GM23248 (cell line): ENCODE measurements around the gene ELOF1. TPM values are rescaled to one million over a fixed set of nuclear protein-coding genes. Genes with fewer than 3 reads are reported as not detected.

Experiments used
- DNase-seq: peaks from one replicate; pipeline ENCODE4 v3.0.0-alpha.2; 2015
- H2AFZ ChIP-seq: fragments of 200-600 bp; sonication (generic); 2 replicates; pipeline ENCODE4 v1.6.1; 2016; ENCODE audit warnings: antibody characterized with exemption
- H3F3A ChIP-seq: fragments of 200-600 bp; sonication (generic); 2 replicates; pipeline ENCODE4 v1.6.1; 2016; ENCODE audit warnings: mild to moderate bottlenecking, antibody characterized with exemption, mixed run types; ENCODE audit not compliant: insufficient read depth
- H3K27ac ChIP-seq: fragments of 200-600 bp; sonication (generic); 2 replicates; pipeline ENCODE4 v1.5.1; 2016; ENCODE audit warnings: mild to moderate bottlenecking
- H3K27me3 ChIP-seq: fragments of 200-600 bp; sonication (generic); replicated peaks from 2 replicates; pipeline ENCODE4 v1.6.1; 2016; ENCODE audit warnings: mild to moderate bottlenecking; ENCODE audit not compliant: insufficient read depth
- H3K36me3 ChIP-seq: fragments of 200-600 bp; sonication (generic); 2 replicates; pipeline ENCODE4 v1.6.1; 2016; ENCODE audit warnings: low read depth, mild to moderate bottlenecking
- H3K4me1 ChIP-seq: fragments of 200-600 bp; sonication (generic); 2 replicates; pipeline ENCODE4 v1.6.1; 2016; ENCODE audit warnings: mild to moderate bottlenecking; ENCODE audit not compliant: insufficient read depth
- H3K4me2 ChIP-seq: fragments of 200-600 bp; sonication (generic); one replicate; pipeline ENCODE4 v1.6.1; 2016; ENCODE audit warnings: mild to moderate bottlenecking; ENCODE audit not compliant: unreplicated experiment
- H3K4me3 ChIP-seq: fragments of 200-600 bp; sonication (generic); 2 replicates; pipeline ENCODE4 v1.5.1; 2016; ENCODE audit warnings: mild to moderate bottlenecking
- H3K79me2 ChIP-seq: fragments of 200-600 bp; sonication (generic); 2 replicates; pipeline ENCODE4 v1.6.1; 2016; ENCODE audit warnings: mild to moderate bottlenecking; ENCODE audit not compliant: insufficient read depth
- H3K9ac ChIP-seq: fragments of 200-600 bp; sonication (generic); 2 replicates; pipeline ENCODE4 v1.6.1; 2016; ENCODE audit warnings: mild to moderate bottlenecking
- H3K9me2 ChIP-seq: fragments of 200-600 bp; sonication (generic); 2 replicates; pipeline ENCODE4 v1.6.1; 2016; ENCODE audit warnings: mixed run types, mild to moderate bottlenecking, moderate library complexity; ENCODE audit not compliant: insufficient read depth
- H3K9me3 ChIP-seq: fragments of 200-600 bp; sonication (generic); one replicate; pipeline ENCODE4 v1.6.1; 2017; ENCODE audit warnings: low read depth
- H4K20me1 ChIP-seq: fragments of 200-600 bp; sonication (generic); 2 replicates; pipeline ENCODE4 v1.6.0; 2016; ENCODE audit not compliant: insufficient read depth
- EZH2 ChIP-seq: fragments of 200-600 bp; sonication (generic); IDR thresholded peaks from 2 replicates; pipeline ENCODE4 v1.6.1; 2018; ENCODE audit warnings: antibody characterized with exemption, mild to moderate bottlenecking; ENCODE audit not compliant: insufficient read depth, poor library complexity, severe bottlenecking
- EZH2phosphoT487 ChIP-seq: fragments of 200-600 bp; sonication (generic); IDR thresholded peaks from 2 replicates; pipeline ENCODE4 v1.6.1; 2018; ENCODE audit warnings: antibody characterized with exemption, moderate library complexity, mild to moderate bottlenecking, low read depth; ENCODE audit not compliant: insufficient read depth
- WGBS, 2 experiments: methylation state at CpG; one replicate each; pipeline ENCODE4 v1.1.6; 2015 to 2017; ENCODE audit warnings: low lambda C conversion rate in 2 of 2, low coverage in 1 of 2; ENCODE audit errors: missing lambda C conversion rate in 2 of 2; 5-methylcytosine and 5-hydroxymethylcytosine counted together
- in situ Hi-C: fragments of 300-500 bp; cut with MboI; formaldehyde crosslinking; loops from 2 replicates; pipeline ENCODE4 v1.15.0; 2020
- polyA plus RNA-seq: library from polyadenylated mRNA; unstranded; fragments of >200 nt; fragmentation: Nextera tagmentation; extraction: Ambion mirVana; gene quantifications from 2 replicates; pipeline ENCODE4 v1.2.1, GENCODE V29; 2016
- total RNA-seq: library from RNA; depleted of rRNA; stranded (reverse); fragments of >200 nt; shearing (Covaris generic); gene quantifications from 2 replicates; pipeline ENCODE4 v1.2.3, GENCODE V29; 2014

ELOF1 gene
- total and polyA plus RNA-seq, 2 experiments from 2014 or later, result 50.6 to 71.8 TPM

DNA sequence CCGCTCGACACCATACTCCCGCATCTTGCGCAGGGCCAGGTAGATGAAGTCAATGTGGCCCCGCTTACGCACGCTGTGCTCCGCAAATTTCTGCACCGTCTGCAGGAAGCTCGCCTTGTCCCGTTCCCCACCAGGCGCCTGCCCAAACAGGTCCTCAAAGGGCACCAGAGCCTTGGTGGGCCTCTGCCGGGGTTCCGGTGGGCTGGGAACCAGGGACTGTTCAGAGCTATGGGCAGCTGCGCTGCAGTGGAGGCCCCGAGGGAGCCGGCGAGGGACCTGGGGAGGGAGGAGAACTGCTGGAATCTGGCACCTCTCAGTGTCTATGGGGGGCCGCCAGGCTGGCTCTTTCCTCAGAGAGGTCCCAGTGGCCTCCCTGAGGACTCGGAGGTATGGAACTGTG lies 45.1 kb downstream of the ELOF1 start:
- no peaks in the 10 kb centered on the region for H3K27me3 ChIP-seq
- no peaks in the 10 kb centered on the region for H3K9me2 ChIP-seq
- TF ChIP-seq EZH2 (no peak), EZH2phosphoT487 (no peak)
- in situ Hi-C loops, result no loop called here
- no peaks in the 10 kb centered on the region for H4K20me1 ChIP-seq
- no peaks in the 10 kb centered on the region for H3K9me3 ChIP-seq
- H2AFZ ChIP-seq, result no peak overlapping the region
- H3K4me1 ChIP-seq, result no peaks in the 10 kb centered on the region
- no peaks in the 10 kb centered on the region for H3K36me3 ChIP-seq
- no peaks in the 10 kb centered on the region for H3K79me2 ChIP-seq
- H3K4me3 ChIP-seq, result no peak overlapping the region
- DNase-seq, result no peak
- no peaks in the 10 kb centered on the region for H3F3A ChIP-seq
- no peak overlapping the region for H3K9ac ChIP-seq
- 96 to 97% methylated on average over 20 of the region's 20 CpGs for WGBS, 2 experiments
- no peak overlapping the region for H3K27ac ChIP-seq
- no peak overlapping the region for H3K4me2 ChIP-seq

DNA sequence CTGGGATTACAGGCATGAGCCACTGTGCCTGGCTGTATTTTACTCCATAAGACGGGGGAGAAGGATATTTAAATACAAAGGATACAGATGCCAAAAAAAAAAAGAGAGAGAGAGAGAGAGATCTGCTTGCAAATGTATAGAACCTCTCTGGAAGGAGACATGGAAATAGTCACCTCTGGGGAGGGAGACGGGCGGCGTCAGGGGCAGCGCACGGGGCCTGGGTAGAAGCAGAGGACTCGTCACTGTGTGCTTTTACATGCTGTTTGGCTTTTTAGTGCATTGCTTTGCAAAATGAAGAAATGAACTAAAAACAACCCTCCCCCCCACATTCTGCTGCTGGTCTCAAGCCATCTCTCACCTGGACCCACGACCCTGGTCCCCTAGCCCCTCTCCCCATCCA lies 48.6 kb downstream of the ELOF1 start:
- no peaks in the 10 kb centered on the region for H3K27me3 ChIP-seq
- H3K9ac ChIP-seq, result no peak overlapping the region
- no peaks in the 10 kb centered on the region for H4K20me1 ChIP-seq
- no peaks in the 10 kb centered on the region for H3F3A ChIP-seq
- no peaks in the 10 kb centered on the region for H3K4me1 ChIP-seq
- no peak overlapping the region for H3K4me2 ChIP-seq
- H3K79me2 ChIP-seq, result no peaks in the 10 kb centered on the region
- H3K36me3 ChIP-seq, result no peaks in the 10 kb centered on the region
- no peaks in the 10 kb centered on the region for H3K9me2 ChIP-seq
- H3K9me3 ChIP-seq, result no peaks in the 10 kb centered on the region
- in situ Hi-C loops, result no loop called here
- H3K27ac ChIP-seq, result no peak overlapping the region
- no peak for TF ChIP-seq EZH2phosphoT487
- TF ChIP-seq EZH2, result no peak
- no peak for DNase-seq
- H3K4me3 ChIP-seq, result no peak overlapping the region
- H2AFZ ChIP-seq, result no peak overlapping the region
- WGBS, 2 experiments, result 96 to 99% methylated on average over 7 to 8 of the region's 8 CpGs

DNA sequence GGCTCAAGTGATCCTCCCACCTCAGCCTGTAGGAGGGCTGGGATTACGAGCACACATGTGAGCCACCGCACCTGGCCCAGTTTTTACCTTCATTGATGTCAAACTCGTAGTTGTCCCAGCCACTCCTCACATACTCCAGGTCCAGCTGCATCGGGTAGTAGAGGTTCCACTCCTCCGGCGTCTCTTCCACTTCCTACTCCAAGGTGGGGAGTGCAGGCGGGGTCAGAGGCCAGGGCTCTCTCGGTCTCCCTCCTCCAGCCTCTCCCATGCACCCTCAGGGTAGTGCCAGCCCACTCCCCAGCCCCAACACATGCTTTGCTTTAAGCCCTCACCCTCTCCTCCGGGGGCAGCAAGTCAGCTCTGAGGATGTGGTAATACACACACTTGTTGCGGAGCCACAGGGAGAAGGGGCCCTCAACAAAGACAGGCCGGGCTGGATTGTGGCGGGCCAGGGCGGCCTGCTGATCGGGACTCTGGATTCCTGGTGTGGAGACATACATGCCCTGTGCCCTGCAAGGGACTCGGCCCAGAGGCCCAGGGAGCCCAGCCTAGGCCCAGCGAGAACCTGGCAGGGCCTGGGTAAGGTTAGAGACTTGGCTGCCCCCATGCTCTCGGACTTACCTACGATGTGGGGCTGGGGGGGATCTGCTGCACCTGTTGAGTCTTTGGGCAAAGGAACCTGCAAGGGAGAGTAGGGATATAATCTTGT lies 51.5 kb downstream of the ELOF1 start:
- Histone ChIP-seq H4K20me1 (no peaks in the 10 kb centered on the region), H3K27me3 (no peaks in the 10 kb centered on the region), H3K36me3 (no peaks in the 10 kb centered on the region), H3K4me3 (no peak overlapping the region), H3K9me2 (no peaks in the 10 kb centered on the region), H3F3A (no peaks in the 10 kb centered on the region), H3K79me2 (no peaks in the 10 kb centered on the region; the same call in 1 of the 2 replicates), H3K9ac (no peak overlapping the region), H3K4me2 (no peak overlapping the region), H3K9me3 (no peaks in the 10 kb centered on the region), H3K27ac (no peak overlapping the region), H2AFZ (no peak overlapping the region), H3K4me1 (0 out of 2 replicates have a peak, but pooled peaks cover 4% of the 10 kb centered on the region)
- no peak for DNase-seq
- TF ChIP-seq EZH2phosphoT487, result no peak
- TF ChIP-seq EZH2, result no peak
- WGBS, 2 experiments, result 71 to 74% methylated on average over 18 of the region's 18 CpGs
- in situ Hi-C loops, result no loop called here

DNA sequence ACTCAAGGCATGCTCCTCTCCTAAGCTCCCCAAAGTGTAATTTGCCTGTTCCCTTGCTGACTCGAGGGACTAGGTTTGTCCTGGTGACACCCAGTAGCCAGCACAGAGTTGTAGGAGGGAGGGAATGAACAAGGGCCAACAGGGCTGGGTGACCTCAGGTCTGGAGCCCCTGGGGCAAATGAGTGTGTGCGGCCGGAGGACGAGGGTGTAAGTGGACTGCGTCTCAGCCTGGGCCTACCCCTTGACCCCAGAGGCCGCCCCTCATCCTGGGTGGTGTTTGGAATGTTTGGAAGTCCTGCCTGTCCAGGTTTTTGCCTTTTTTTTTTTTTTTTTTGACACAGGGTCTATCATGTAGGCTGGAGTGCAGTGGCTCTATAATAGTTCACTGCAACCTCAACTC lies 52.1 kb downstream of the ELOF1 start:
- in situ Hi-C loops, result no loop called here

More for the DNA sequence above, 52.1 kb downstream of the ELOF1 start:
- no peaks in the 10 kb centered on the region for H3F3A ChIP-seq
- H3K36me3 ChIP-seq, result no peaks in the 10 kb centered on the region
- no peaks in the 10 kb centered on the region for H3K27me3 ChIP-seq
- H4K20me1 ChIP-seq, result no peaks in the 10 kb centered on the region
- H3K79me2 ChIP-seq, result no peaks in the 10 kb centered on the region; the same call in 1 of the 2 replicates
- TF ChIP-seq EZH2phosphoT487 (no peak), EZH2 (no peak)
- no peaks in the 10 kb centered on the region for H3K9me3 ChIP-seq
- H3K27ac ChIP-seq, result no peak overlapping the region
- no peak overlapping the region for H3K4me3 ChIP-seq
- DNase-seq, result no peak
- no peaks in the 10 kb centered on the region for H3K9me2 ChIP-seq
- H3K4me2 ChIP-seq, result no peak overlapping the region
- WGBS, 2 experiments, result 80 to 83% methylated on average over 6 of the region's 6 CpGs
- H3K4me1 ChIP-seq, result 0 out of 2 replicates have a peak, but pooled peaks cover 4% of the 10 kb centered on the region
- H2AFZ ChIP-seq, result no peak overlapping the region
- H3K9ac ChIP-seq, result no peak overlapping the region
